GM21717 (cell line): ENCODE measurements around the gene MAGEB1.

ENCODE experiments used
- ATAC-seq: cut with Tn5 transposase; IDR thresholded peaks from one replicate; pipeline ENCODE4 v1.9.1; 2021; ENCODE audit warnings: mild to moderate bottlenecking, moderate library complexity; ENCODE audit not compliant: unreplicated experiment

The MAGEB1 gene

GRCh38 chrX:30246769-30247489 lies at the start of gene MAGEB1:
TSS of gene MAGEB1 (plus strand) at chrX:30247146. CDS start at chrX:30250494, 3,348 bp downstream.
- no peak for ATAC-seq

- ATAC-seq: no peak
Measured at GRCh38 chrX:30212172-30212571, 34.8 kb upstream of the MAGEB1 start.

- ATAC-seq: no peak
Measured at GRCh38 chrX:30215357-30215843, 31.5 kb upstream of the MAGEB1 start, which contains the start of gene MAGEB2. TSS of gene MAGEB2 (plus strand) at chrX:30215563. CDS start at chrX:30218581, 3,018 bp downstream.

GRCh38 chrX:30217465-30217864 lies 29.5 kb upstream of the MAGEB1 start:
- no peak for ATAC-seq

GRCh38 chrX:30219372-30219771 lies 27.6 kb upstream of the MAGEB1 start:
- ATAC-seq: no peak

- ATAC-seq: no peak
Measured at GRCh38 chrX:30220661-30221060, 26.3 kb upstream of the MAGEB1 start.

- no peak for ATAC-seq
Measured at GRCh38 chrX:30224536-30224935, 22.4 kb upstream of the MAGEB1 start.

- ATAC-seq: no peak
Measured at GRCh38 chrX:30228526-30228925, 18.4 kb upstream of the MAGEB1 start.

GRCh38 chrX:30230395-30230794 lies 16.6 kb upstream of the MAGEB1 start, which contains the start of gene MAGEB3:
TSS of gene MAGEB3 (plus strand) at chrX:30230657. CDS start at chrX:30235925, 5,268 bp downstream.
- no peak for ATAC-seq

GRCh38 chrX:30241724-30242415 lies 5.1 kb upstream of the MAGEB1 start, which contains the start of gene MAGEB4:
TSS of gene MAGEB4 (plus strand) at chrX:30242000. CDS start at chrX:30242136, 136 bp downstream.
- no peak for ATAC-seq

- peak; percentile 74 for ATAC-seq
Measured at GRCh38 chrX:30248854-30249253, 1.9 kb downstream of the MAGEB1 start.

- ATAC-seq: peak; percentile 51
Measured at GRCh38 chrX:30253257-30253656, 6.3 kb downstream of the MAGEB1 start.

GRCh38 chrX:30259927-30260326 lies 13.0 kb downstream of the MAGEB1 start:
- no peak for ATAC-seq

- ATAC-seq: no peak
Measured at GRCh38 chrX:30261012-30261411, 14.1 kb downstream of the MAGEB1 start.

- ATAC-seq: no peak
Measured at GRCh38 chrX:30262763-30263162, 15.8 kb downstream of the MAGEB1 start.

- no peak for ATAC-seq
Measured at GRCh38 chrX:30270639-30271038, 23.7 kb downstream of the MAGEB1 start.

- no peak for ATAC-seq
Measured at GRCh38 chrX:30275498-30275897, 28.6 kb downstream of the MAGEB1 start.

GRCh38 chrX:30278365-30278764 lies 31.4 kb downstream of the MAGEB1 start:
- no peak for ATAC-seq

GRCh38 chrX:30280428-30280827 lies 33.5 kb downstream of the MAGEB1 start:
- ATAC-seq: no peak

- no peak for ATAC-seq
Measured at GRCh38 chrX:30282527-30282926, 35.6 kb downstream of the MAGEB1 start.

GRCh38 chrX:30283456-30284200 lies 36.7 kb downstream of the MAGEB1 start:
- no peak for ATAC-seq
